ENCODE measurements around the gene STH. TPM values are rescaled to one million over a fixed set of nuclear protein-coding genes. Genes with fewer than 3 reads are reported as not detected.

STH gene
- total and polyA plus RNA-seq, 10 of the 15 experiments (the other 5 are each of a cell fraction or from before 2014, with no cell fraction given), result not detected

DNA sequence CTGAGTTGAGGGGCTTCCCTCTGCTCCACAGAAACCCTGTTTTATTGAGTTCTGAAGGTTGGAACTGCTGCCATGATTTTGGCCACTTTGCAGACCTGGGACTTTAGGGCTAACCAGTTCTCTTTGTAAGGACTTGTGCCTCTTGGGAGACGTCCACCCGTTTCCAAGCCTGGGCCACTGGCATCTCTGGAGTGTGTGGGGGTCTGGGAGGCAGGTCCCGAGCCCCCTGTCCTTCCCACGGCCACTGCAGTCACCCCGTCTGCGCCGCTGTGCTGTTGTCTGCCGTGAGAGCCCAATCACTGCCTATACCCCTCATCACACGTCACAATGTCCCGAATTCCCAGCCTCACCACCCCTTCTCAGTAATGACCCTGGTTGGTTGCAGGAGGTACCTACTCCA, 26.0 kb downstream of the STH start:
- no peak for ATAC-seq
- no peak for FAIRE-seq
- intact Hi-C loops (cut with micrococcal nuclease; ENCODE audit: unreplicated experiment) (no loop called here), in situ Hi-C loops (cut with MboI) (no loop called here)
- peaks cover 0 to 9% of the 10 kb centered on the region in 2 experiments; a peak in 2 of 4 replicates for H3K36me3 ChIP-seq (ENCODE audit: control insufficient read depth in 2 of 2, insufficient read depth in 2 of 2, low read length in 1 of 2)
- SMC1A ChIA-PET (ENCODE audit: uncharacterized antibody, unreplicated experiment), result no interaction called here
- RAD21 ChIA-PET (ENCODE audit: unreplicated experiment), result no interaction called here
- no peaks in the 10 kb centered on the region for H3K79me2 ChIP-seq (ENCODE audit: control insufficient read depth, insufficient read depth, low read length)
- 84% methylated on average over 10 of the region's 10 CpGs for WGBS (ENCODE audit: insufficient coverage, insufficient replicate concordance, low lambda C conversion rate, missing lambda C conversion rate)
- H4K20me1 ChIP-seq (ENCODE audit: control insufficient read depth, insufficient read depth), result no peaks in the 10 kb centered on the region
- H3K4me3 ChIP-seq, result no peak overlapping the region
- H2AFZ ChIP-seq (ENCODE audit: control insufficient read depth, low read depth, low read length), result no peak overlapping the region
- no peak overlapping the region for H3K4me2 ChIP-seq (ENCODE audit: control insufficient read depth, insufficient read depth)
- POLR2A ChIA-PET, result no interaction called here
- H3K27me3 ChIP-seq (replicated peaks in 1 of 2; ENCODE audit: control insufficient read depth in 2 of 2, insufficient read depth in 2 of 2, low read length in 1 of 2), result no peaks in the 10 kb centered on the region
- H3K9me3 ChIP-seq (replicated peaks; ENCODE audit: control insufficient read depth, insufficient read depth, low read length), result no peaks in the 10 kb centered on the region
- H3K4me1 ChIP-seq (ENCODE audit: control insufficient read depth, insufficient read depth, low read length), result peaks cover 15% of the 10 kb centered on the region
- TF ChIP-seq, protein P1, sequence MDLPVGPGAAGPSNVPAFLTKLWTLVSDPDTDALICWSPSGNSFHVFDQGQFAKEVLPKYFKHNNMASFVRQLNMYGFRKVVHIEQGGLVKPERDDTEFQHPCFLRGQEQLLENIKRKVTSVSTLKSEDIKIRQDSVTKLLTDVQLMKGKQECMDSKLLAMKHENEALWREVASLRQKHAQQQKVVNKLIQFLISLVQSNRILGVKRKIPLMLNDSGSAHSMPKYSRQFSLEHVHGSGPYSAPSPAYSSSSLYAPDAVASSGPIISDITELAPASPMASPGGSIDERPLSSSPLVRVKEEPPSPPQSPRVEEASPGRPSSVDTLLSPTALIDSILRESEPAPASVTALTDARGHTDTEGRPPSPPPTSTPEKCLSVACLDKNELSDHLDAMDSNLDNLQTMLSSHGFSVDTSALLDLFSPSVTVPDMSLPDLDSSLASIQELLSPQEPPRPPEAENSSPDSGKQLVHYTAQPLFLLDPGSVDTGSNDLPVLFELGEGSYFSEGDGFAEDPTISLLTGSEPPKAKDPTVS (IDR thresholded peaks at IDR 0.05; ENCODE audit: low read depth, low read length), result no peak
- no peak for TF ChIP-seq CBX3 (IDR thresholded peaks at IDR 0.05; ENCODE audit: borderline replicate concordance, low read depth)
- TF ChIP-seq, protein P2, sequence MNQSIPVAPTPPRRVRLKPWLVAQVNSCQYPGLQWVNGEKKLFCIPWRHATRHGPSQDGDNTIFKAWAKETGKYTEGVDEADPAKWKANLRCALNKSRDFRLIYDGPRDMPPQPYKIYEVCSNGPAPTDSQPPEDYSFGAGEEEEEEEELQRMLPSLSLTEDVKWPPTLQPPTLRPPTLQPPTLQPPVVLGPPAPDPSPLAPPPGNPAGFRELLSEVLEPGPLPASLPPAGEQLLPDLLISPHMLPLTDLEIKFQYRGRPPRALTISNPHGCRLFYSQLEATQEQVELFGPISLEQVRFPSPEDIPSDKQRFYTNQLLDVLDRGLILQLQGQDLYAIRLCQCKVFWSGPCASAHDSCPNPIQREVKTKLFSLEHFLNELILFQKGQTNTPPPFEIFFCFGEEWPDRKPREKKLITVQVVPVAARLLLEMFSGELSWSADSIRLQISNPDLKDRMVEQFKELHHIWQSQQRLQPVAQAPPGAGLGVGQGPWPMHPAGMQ (IDR thresholded peaks at IDR 0.05; ENCODE audit: borderline replicate concordance), result no peak
- TF ChIP-seq LARP7 (IDR thresholded peaks at IDR 0.05), result no peak
- TF ChIP-seq POLR2A (IDR thresholded peaks at IDR 0.05; ENCODE audit: low read depth, low read length), result no peak
- TF ChIP-seq, protein P3, sequence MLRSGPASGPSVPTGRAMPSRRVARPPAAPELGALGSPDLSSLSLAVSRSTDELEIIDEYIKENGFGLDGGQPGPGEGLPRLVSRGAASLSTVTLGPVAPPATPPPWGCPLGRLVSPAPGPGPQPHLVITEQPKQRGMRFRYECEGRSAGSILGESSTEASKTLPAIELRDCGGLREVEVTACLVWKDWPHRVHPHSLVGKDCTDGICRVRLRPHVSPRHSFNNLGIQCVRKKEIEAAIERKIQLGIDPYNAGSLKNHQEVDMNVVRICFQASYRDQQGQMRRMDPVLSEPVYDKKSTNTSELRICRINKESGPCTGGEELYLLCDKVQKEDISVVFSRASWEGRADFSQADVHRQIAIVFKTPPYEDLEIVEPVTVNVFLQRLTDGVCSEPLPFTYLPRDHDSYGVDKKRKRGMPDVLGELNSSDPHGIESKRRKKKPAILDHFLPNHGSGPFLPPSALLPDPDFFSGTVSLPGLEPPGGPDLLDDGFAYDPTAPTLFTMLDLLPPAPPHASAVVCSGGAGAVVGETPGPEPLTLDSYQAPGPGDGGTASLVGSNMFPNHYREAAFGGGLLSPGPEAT (IDR thresholded peaks at IDR 0.05; ENCODE audit: low read depth), result no peak
- no peak overlapping the region for H3K27ac ChIP-seq (ENCODE audit: control insufficient read depth, insufficient read depth)
- CTCF ChIA-PET, result no interaction called here
- DNase-seq (ENCODE audit: low read depth, low spot score), result no peak
- no peak overlapping the region for H3K9ac ChIP-seq (ENCODE audit: control insufficient read depth, insufficient read depth, low read length)
- no TSS peak for BruUV-seq (replicated peaks)

Data from GM12878 (cell line).